Measurements from ENCODE around the gene SLC16A11. TPM values are rescaled to one million over a fixed set of nuclear protein-coding genes. Genes with fewer than 3 reads are reported as not detected.
A peak's percentile ranks its signal among the peaks of the same experiment; 100 is the strongest.

Gene SLC16A11
- total and polyA plus RNA-seq, 2 donors (not counting 1 experiment from before 2014, with no cell fraction given): 0.17 TPM; not detected in 1

- H4K20me1 ChIP-seq (ENCODE audit: control insufficient read depth, extremely low read depth, insufficient read depth, low read length): no peaks in the 10 kb centered on the region
- peaks cover 12% of the 10 kb centered on the region for H3K4me1 ChIP-seq (ENCODE audit: control insufficient read depth, extremely low read depth, insufficient read depth, low read length)
- H3K79me2 ChIP-seq (ENCODE audit: control insufficient read depth, insufficient read depth, low read length): peaks cover 25% of the 10 kb centered on the region
- no peak overlapping the region for H3K4me2 ChIP-seq (ENCODE audit: extremely low read depth, insufficient read depth, low read length)
- H3K9me3 ChIP-seq (ENCODE audit: control insufficient read depth, insufficient read depth, low read depth, low read length): no peaks in the 10 kb centered on the region
- H2AFZ ChIP-seq (ENCODE audit: low read length): no peak overlapping the region
- no peak for DNase-seq (ENCODE audit: low read depth in 2 of 2)
- no peak overlapping the region for H3K4me3 ChIP-seq (replicated peaks in 1 of 4; ENCODE audit: control extremely low read depth in 1 of 4, insufficient read depth in 1 of 4, low read depth in 3 of 4, low read length in 4 of 4)
- peaks cover 2% of the 10 kb centered on the region for H3K36me3 ChIP-seq (ENCODE audit: control insufficient read depth, insufficient read depth, low read length)
- no peaks in the 10 kb centered on the region for H3K27me3 ChIP-seq (ENCODE audit: control insufficient read depth, insufficient read depth, low read length)
- H3K27ac ChIP-seq (ENCODE audit: insufficient read depth, low read length): no peak overlapping the region
- no peak for TF ChIP-seq EZH2 (IDR thresholded peaks at IDR 0.05; ENCODE audit: low read length, missing control alignments)
- TF ChIP-seq CTCF (conservative IDR thresholded peaks at IDR 0.05 in 1 of 2, IDR thresholded peaks at IDR 0.05 in 1 of 2; ENCODE audit: low read depth in 1 of 2, low read length in 2 of 2): no peak
- H3K9ac ChIP-seq (ENCODE audit: insufficient read depth, low read length): no peak overlapping the region
These were observed 27.5 kb downstream of the SLC16A11 start for GRCh38 chr17:7016418-7016817.

DNA sequence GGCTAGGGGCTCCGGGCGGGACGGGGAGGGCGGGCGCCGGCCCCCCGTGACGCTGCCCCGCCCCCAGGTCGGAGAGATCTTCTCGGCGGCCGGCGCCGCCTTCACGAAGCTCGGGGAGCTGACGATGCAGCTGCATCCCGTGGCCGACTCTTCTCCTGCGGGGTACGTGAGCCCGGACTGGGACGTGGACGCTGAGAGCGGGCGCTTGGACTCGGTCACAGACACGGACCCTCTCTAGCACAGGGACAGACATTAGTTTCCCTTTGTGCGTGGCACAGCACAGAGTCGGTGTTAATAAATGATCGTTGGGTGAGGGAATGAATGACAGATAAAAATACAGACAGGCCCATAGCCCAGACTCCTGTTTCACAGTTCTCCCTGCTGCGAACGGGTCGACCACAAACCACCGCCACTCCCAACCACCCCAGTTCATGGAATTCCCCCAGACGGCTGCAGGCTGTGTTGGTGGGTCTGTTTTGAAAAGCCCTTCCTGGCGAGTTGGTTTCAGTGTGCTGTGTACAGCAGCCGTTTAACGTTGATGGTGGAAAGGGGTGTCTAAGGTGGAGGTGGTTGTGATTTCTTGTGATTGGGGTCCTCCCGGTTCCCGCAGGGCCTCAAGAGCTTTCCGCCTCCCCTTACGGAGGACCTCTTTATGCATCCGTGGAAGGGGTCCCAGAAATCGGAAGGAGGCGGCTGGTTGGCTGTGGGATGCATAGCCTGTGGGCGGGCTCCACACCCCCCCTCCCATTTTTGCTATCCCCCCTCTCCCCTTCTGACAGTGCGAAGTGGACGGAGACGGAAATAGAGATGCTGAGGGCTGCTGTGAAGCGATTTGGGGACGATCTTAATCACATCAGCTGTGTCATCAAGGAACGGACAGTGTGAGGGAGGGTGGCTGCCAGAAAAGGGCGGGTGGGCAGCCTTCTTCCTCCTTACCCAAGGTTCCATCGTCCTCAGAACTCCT, 28.6 kb downstream of the SLC16A11 start:
- H3K9ac ChIP-seq (ENCODE audit: insufficient read depth, low read length): peak overlapping the region; percentile 72
- no peaks in the 10 kb centered on the region for H4K20me1 ChIP-seq (ENCODE audit: control insufficient read depth, extremely low read depth, insufficient read depth, low read length)
- TF ChIP-seq EZH2 (IDR thresholded peaks at IDR 0.05; ENCODE audit: low read length, missing control alignments) (no peak), CTCF (conservative IDR thresholded peaks at IDR 0.05 in 1 of 2, IDR thresholded peaks at IDR 0.05 in 1 of 2; ENCODE audit: low read depth in 1 of 2, low read length in 2 of 2) (no peak)
- H3K27ac ChIP-seq (ENCODE audit: insufficient read depth, low read length): peak overlapping the region; percentile 87
- DNase-seq (ENCODE audit: low read depth in 2 of 2): peak; percentile 42 to 69
- peaks cover 36% of the 10 kb centered on the region for H3K79me2 ChIP-seq (ENCODE audit: control insufficient read depth, insufficient read depth, low read length)
- peak overlapping the region; percentile 31 for H2AFZ ChIP-seq (ENCODE audit: low read length)
- H3K27me3 ChIP-seq (ENCODE audit: control insufficient read depth, insufficient read depth, low read length): no peaks in the 10 kb centered on the region
- peak overlapping the region; percentile 51 to 89 (median 76) for H3K4me3 ChIP-seq (replicated peaks in 1 of 4; ENCODE audit: control extremely low read depth in 1 of 4, insufficient read depth in 1 of 4, low read depth in 3 of 4, low read length in 4 of 4)
- H3K4me2 ChIP-seq (ENCODE audit: extremely low read depth, insufficient read depth, low read length): peak overlapping the region; percentile 93
- H3K9me3 ChIP-seq (ENCODE audit: control insufficient read depth, insufficient read depth, low read depth, low read length): no peaks in the 10 kb centered on the region
- peaks cover 14% of the 10 kb centered on the region for H3K4me1 ChIP-seq (ENCODE audit: control insufficient read depth, extremely low read depth, insufficient read depth, low read length)
- H3K36me3 ChIP-seq (ENCODE audit: control insufficient read depth, insufficient read depth, low read length): peaks cover 2% of the 10 kb centered on the region

- peak overlapping the region; percentile 76 for H3K9ac ChIP-seq (ENCODE audit: insufficient read depth, low read length)
- peak; percentile 95 to 96 for DNase-seq (ENCODE audit: low read depth in 2 of 2)
- H3K36me3 ChIP-seq (ENCODE audit: control insufficient read depth, insufficient read depth, low read length): peaks cover 5% of the 10 kb centered on the region
- H3K27me3 ChIP-seq (ENCODE audit: control insufficient read depth, insufficient read depth, low read length): no peaks in the 10 kb centered on the region
- H3K27ac ChIP-seq (ENCODE audit: insufficient read depth, low read length): peak overlapping the region; percentile 100
- H3K79me2 ChIP-seq (ENCODE audit: control insufficient read depth, insufficient read depth, low read length): peaks cover 45% of the 10 kb centered on the region
- no peaks in the 10 kb centered on the region for H3K9me3 ChIP-seq (ENCODE audit: control insufficient read depth, insufficient read depth, low read depth, low read length)
- peak overlapping the region; percentile 89 for H3K4me2 ChIP-seq (ENCODE audit: extremely low read depth, insufficient read depth, low read length)
- peak; percentile 36 to 44 for TF ChIP-seq CTCF (conservative IDR thresholded peaks at IDR 0.05 in 1 of 2, IDR thresholded peaks at IDR 0.05 in 1 of 2; ENCODE audit: low read depth in 1 of 2, low read length in 2 of 2)
- TF ChIP-seq EZH2 (IDR thresholded peaks at IDR 0.05; ENCODE audit: low read length, missing control alignments): no peak
- H3K4me3 ChIP-seq (replicated peaks in 1 of 4; ENCODE audit: control extremely low read depth in 1 of 4, insufficient read depth in 1 of 4, low read depth in 3 of 4, low read length in 4 of 4): peak overlapping the region; percentile 81 to 99 (median 92)
- H2AFZ ChIP-seq (ENCODE audit: low read length): no peak overlapping the region
- no peaks in the 10 kb centered on the region for H4K20me1 ChIP-seq (ENCODE audit: control insufficient read depth, extremely low read depth, insufficient read depth, low read length)
- peaks cover 12% of the 10 kb centered on the region for H3K4me1 ChIP-seq (ENCODE audit: control insufficient read depth, extremely low read depth, insufficient read depth, low read length)
These were observed 29.5 kb downstream of the SLC16A11 start for GRCh38 chr17:7014261-7014994.

Measured in fibroblast of lung (primary cell).